Measurements from ENCODE around the gene SLC19A1.

- no peak for TF ChIP-seq CTCF (IDR thresholded peaks at IDR 0.05)
- no peak for TF ChIP-seq POLR2A (IDR thresholded peaks at IDR 0.05)
- TF ChIP-seq EP300 (IDR thresholded peaks at IDR 0.05) = no peak
- no peak for TF ChIP-seq POLR2AphosphoS5 (IDR thresholded peaks at IDR 0.05)
These were observed 87.9 kb downstream of the SLC19A1 start for GRCh38 chr21:45454060-45454925.
